Spleen (tissue), 11 donors: Measurements from ENCODE around the gene SUSD2. TPM values are rescaled to one million over a fixed set of nuclear protein-coding genes. Genes with fewer than 3 reads are reported as not detected.
A peak's percentile ranks its signal among the peaks of the same experiment; 100 is the strongest.
"Not testable (repeated sequence)": the region's sequence is repeated elsewhere in the genome, so short reads cannot be mapped to it uniquely, and the experiment has no call there.

ENCODE experiments used
- DNase-seq: peaks from one replicate; pipeline ENCODE4 v3.0.0-alpha.2; 2020
- H3K27ac ChIP-seq, 8 donors: fragments of 200-600 bp; sonication (generic) in 7 of 8; 1 replicate in 4 of 8; 2 replicates in 4 of 8; pipeline versions ENCODE4 v1.5.0 to v1.8.0; 2016 to 2021; ENCODE audit warnings: inconsistent platforms in 4 of 8, mild to moderate bottlenecking in 4 of 8, moderate library complexity in 1 of 8
- H3K27me3 ChIP-seq, 7 donors: fragments of 200-600 bp; sonication (generic) in 6 of 7; replicated peaks in 1 of 7; 1 replicate in 4 of 7; 2 replicates in 3 of 7; pipeline versions ENCODE4 v1.5.0 to v1.8.0; 2016 to 2021; ENCODE audit warnings: inconsistent platforms in 3 of 7, mild to moderate bottlenecking in 1 of 7
- H3K36me3 ChIP-seq, 6 donors: fragments of 200-600 bp; sonication (generic) in 5 of 6; 1 replicate in 4 of 6; 2 replicates in 2 of 6; pipeline versions ENCODE4 v1.5.0 to v1.8.0; 2016 to 2021; ENCODE audit warnings: inconsistent platforms in 2 of 6
- H3K4me1 ChIP-seq, 6 donors: fragments of 200-600 bp; sonication (generic) in 5 of 6; 1 replicate in 3 of 6; 2 replicates in 3 of 6; pipeline versions ENCODE4 v1.5.0 to v1.8.0; 2016 to 2021; ENCODE audit warnings: inconsistent platforms in 3 of 6
- H3K4me3 ChIP-seq, 8 donors: fragments of 200-600 bp; sonication (generic) in 7 of 8; 1 replicate in 4 of 8; 2 replicates in 4 of 8; pipeline versions ENCODE4 v1.5.0 to v1.8.0; 2016 to 2021; ENCODE audit warnings: inconsistent platforms in 4 of 8, mild to moderate bottlenecking in 4 of 8, moderate library complexity in 2 of 8
- H3K9me3 ChIP-seq, 8 donors: fragments of 200-600 bp; sonication (generic) in 7 of 8; 1 replicate in 4 of 8; 2 replicates in 4 of 8; pipeline versions ENCODE4 v1.5.0 to v1.8.0; 2016 to 2021; ENCODE audit warnings: inconsistent platforms in 4 of 8
- POLR2A ChIP-seq, 3 donors: fragments of 450-650 bp; IDR thresholded peaks; one replicate each; pipeline ENCODE4 v1.5.1; 2017; ENCODE audit warnings: antibody characterized with exemption in 3 of 3, mild to moderate bottlenecking in 1 of 3
- POLR2AphosphoS5 ChIP-seq, 3 donors: sonication (generic); formaldehyde crosslinking; IDR thresholded peaks; one replicate each; pipeline ENCODE4 v1.5.1; 2017; ENCODE audit warnings: antibody characterized with exemption in 3 of 3
- WGBS, 5 donors: extraction: QIAGEN DNeasy Blood & Tissue Kit in 3 of 5; methylation state at CpG; one replicate each; pipeline versions ENCODE4 v1.1.5 to v1.1.7; 2013 to 2018; 5-methylcytosine and 5-hydroxymethylcytosine counted together
- intact Hi-C: fragments of 100-400 bp; cut with DNase I; formaldehyde crosslinking; loops from one replicate; pipeline ENCODE4 v1.15.0; 2023; ENCODE audit warnings: low total_unique reads
- polyA plus RNA-seq, 3 donors: library from polyadenylated mRNA; stranded (reverse); fragments of 200-250 nt; gene quantifications; one replicate each; pipeline ENCODE4 v1.2.1, GENCODE V29; 2013
- total RNA-seq, 7 donors: library from RNA; depleted of rRNA in 3 of 7; stranded (reverse); fragments of >200 nt in 3 of 7; fragmentation: NEBNext Ultra II Directional in 4 of 7; extraction: Animal tissue kit (Norgen Biotek cat#: 25700) in 4 of 7; gene quantifications; one replicate each; pipeline versions ENCODE4 v1.1.0 to v1.2.1, GENCODE V29; 2016 to 2021
- TF ChIP-seq, protein P1 (sequence below), 11 experiments: fragments of 200-600 bp in 7 of 11; fragments of 450-650 bp in 4 of 11; sonication (generic) in 4 of 11; IDR thresholded peaks in 8 of 11; conservative IDR thresholded peaks in 3 of 11; 1 replicate in 7 of 11; 2 replicates in 4 of 11; pipeline versions ENCODE4 v1.4.0 to v1.8.0; 2016 to 2021; ENCODE audit warnings: antibody characterized with exemption in 11 of 11, inconsistent platforms in 4 of 11, mild to moderate bottlenecking in 1 of 11
- donor health status: healthy with polysubstance abuse.
- donor health status: DM: no; HTN: no; CAD: no; lungs with moderate emphysema.
- donor health status: DM: no; HTN: no; CAD: no.
- donor health status: Bipolar disorder and iron deficiency.
- donor health status: healthy.
- donor health status: DM: no; HTN: no; CAD: no.
- donor health status: DM: yes; HTN: yes; CAD: no.

Gene SUSD2
- total and polyA plus RNA-seq, 10 donors = 1.4 to 9.0 (median 3.4) TPM

- Histone ChIP-seq H3K4me1 (peaks cover 7 to 62% (median 40%) of the 10 kb centered on the region in 6 donors), H3K27me3 (no peaks in the 10 kb centered on the region), H3K27ac (peak overlapping the region in 5 of 8 donors; percentile 79 to 90 (median 89)), H3K36me3 (no peaks in the 10 kb centered on the region), H3K9me3 (no peaks in the 10 kb centered on the region), H3K4me3 (no peak overlapping the region)
- intact Hi-C loops = no loop called here
- no peak for TF ChIP-seq POLR2AphosphoS5 (IDR thresholded peaks at IDR 0.05)
- TF ChIP-seq, protein P1, sequence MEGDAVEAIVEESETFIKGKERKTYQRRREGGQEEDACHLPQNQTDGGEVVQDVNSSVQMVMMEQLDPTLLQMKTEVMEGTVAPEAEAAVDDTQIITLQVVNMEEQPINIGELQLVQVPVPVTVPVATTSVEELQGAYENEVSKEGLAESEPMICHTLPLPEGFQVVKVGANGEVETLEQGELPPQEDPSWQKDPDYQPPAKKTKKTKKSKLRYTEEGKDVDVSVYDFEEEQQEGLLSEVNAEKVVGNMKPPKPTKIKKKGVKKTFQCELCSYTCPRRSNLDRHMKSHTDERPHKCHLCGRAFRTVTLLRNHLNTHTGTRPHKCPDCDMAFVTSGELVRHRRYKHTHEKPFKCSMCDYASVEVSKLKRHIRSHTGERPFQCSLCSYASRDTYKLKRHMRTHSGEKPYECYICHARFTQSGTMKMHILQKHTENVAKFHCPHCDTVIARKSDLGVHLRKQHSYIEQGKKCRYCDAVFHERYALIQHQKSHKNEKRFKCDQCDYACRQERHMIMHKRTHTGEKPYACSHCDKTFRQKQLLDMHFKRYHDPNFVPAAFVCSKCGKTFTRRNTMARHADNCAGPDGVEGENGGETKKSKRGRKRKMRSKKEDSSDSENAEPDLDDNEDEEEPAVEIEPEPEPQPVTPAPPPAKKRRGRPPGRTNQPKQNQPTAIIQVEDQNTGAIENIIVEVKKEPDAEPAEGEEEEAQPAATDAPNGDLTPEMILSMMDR (IDR thresholded peaks at IDR 0.05 in 8 of 11, conservative IDR thresholded peaks at IDR 0.05 in 3 of 11) = no peak
- no peak for TF ChIP-seq POLR2A (IDR thresholded peaks at IDR 0.05)
- 85 to 89% (median 86%) methylated on average over 8 of the region's 8 CpGs for WGBS, 5 donors
- no peak for DNase-seq
Measured at GRCh38 chr22:24205438-24206195, 24.3 kb downstream of the SUSD2 start.

DNA sequence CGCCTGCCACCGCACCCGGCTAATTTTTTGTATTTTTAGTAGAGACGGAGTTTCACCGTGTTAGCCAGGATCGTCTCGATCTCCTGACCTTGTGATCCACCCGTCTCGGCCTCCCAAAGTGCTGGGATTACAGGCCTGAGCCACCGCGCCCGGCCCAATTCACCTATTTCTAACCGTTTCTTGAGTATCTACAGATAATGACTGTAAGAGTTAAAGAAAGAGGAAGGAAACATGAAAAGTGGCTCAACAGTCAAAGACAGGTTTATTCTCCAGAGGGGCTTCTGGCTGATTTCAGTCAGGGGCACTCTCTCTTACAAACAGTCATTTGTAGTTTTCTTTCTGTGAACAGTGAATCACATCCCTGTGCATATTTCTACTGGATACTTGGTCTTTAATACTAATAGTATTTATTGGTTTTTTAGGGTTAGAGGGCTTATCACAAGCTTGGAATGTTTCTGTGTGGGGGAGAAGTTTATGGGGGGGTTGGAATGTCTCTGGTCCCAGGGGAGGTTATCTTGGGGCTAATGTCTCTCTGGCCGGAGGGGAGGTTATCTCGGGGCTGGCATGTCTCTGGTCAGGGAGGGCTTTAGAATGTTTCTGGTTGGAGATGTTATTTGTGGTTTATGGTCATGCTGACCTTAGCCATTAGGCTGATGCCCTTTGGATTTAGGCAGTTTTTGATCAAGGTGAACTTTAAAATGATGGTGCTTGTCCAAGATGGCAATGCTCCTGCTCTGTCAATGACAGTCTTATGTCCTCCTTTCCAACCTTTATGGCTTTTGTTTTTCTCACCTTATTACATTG is 25.4 kb downstream of the SUSD2 start:
- H3K27me3 ChIP-seq, H3K9me3 ChIP-seq, intact Hi-C loops, H3K36me3 ChIP-seq, DNase-seq: not testable (repeated sequence)
- H3K4me3 ChIP-seq = peak overlapping the region in 1 of 8 donors; percentile 24
- peak overlapping the region; percentile 35 to 90 (median 84) for H3K27ac ChIP-seq
- 48 to 61% (median 54%) methylated on average over 15 of the region's 15 CpGs for WGBS, 5 donors
- H3K4me1 ChIP-seq = peaks cover 7 to 55% (median 37%) of the 10 kb centered on the region in 6 donors

DNA sequence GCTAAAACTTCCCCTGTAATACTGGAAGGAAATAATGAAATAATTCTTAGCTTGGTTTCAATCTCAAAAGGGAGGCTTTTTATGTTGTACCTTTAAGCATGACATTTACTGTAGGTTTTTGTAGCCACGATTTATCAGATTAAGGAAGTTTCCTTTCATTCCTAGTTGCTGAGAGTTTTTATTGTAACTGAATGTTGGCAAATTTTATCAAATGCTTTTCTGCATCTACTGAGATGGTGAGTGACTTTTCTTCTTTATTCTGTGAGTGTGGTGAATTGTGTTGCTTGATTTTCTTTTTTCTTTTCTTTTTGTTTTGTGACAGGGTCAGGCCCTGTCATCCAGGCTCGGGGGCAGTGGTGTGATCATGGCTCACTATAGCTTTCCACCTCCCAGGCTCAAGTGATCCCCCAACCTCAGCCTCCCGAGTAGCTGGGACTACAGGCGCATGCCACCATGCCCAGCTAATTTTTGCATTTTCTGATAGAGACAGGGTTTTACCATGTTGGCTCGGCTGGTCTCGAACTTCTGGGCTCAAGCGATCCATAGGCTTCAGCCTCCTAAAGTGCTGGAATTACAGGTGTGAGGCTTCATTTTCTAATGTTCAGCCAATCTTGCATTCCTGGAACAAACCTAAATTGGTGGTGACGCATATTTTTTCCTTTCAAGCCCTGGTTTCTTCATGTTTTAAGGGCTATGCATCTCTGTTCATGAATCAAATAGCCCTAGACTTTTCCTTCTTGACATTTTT is 26.2 kb downstream of the SUSD2 start:
- Histone ChIP-seq H3K27ac (peak overlapping the region; percentile 35 to 90 (median 84)), H3K4me3 (no peak overlapping the region), H3K36me3 (no peaks in the 10 kb centered on the region), H3K27me3 (no peaks in the 10 kb centered on the region), H3K9me3 (no peaks in the 10 kb centered on the region), H3K4me1 (peaks cover 7 to 58% (median 37%) of the 10 kb centered on the region in 6 donors)
- WGBS, 5 donors = 59 to 70% (median 65%) methylated on average over 8 of the region's 8 CpGs
- intact Hi-C loops = no loop called here
- TF ChIP-seq POLR2AphosphoS5 (IDR thresholded peaks at IDR 0.05) = no peak
- TF ChIP-seq, protein P1 (IDR thresholded peaks at IDR 0.05 in 8 of 11, conservative IDR thresholded peaks at IDR 0.05 in 3 of 11) = no peak
- no peak for TF ChIP-seq POLR2A (IDR thresholded peaks at IDR 0.05)
- DNase-seq = no peak

- H3K36me3 ChIP-seq = no peaks in the 10 kb centered on the region
- WGBS, 5 donors = 2 to 6% (median 3%) methylated on average over 2 of the region's 2 CpGs
- peaks cover 7 to 65% (median 37%) of the 10 kb centered on the region in 6 donors for H3K4me1 ChIP-seq
- no peaks in the 10 kb centered on the region for H3K9me3 ChIP-seq
- intact Hi-C loops = no loop called here
- H3K4me3 ChIP-seq = peak overlapping the region in 1 of 8 donors; percentile 36
- H3K27me3 ChIP-seq = no peaks in the 10 kb centered on the region
- peak overlapping the region; percentile 53 to 90 (median 84) for H3K27ac ChIP-seq
- TF ChIP-seq, protein P1 (IDR thresholded peaks at IDR 0.05 in 8 of 11, conservative IDR thresholded peaks at IDR 0.05 in 3 of 11) = no peak
- TF ChIP-seq POLR2AphosphoS5 (IDR thresholded peaks at IDR 0.05) = peak in 1 of 3 donors; percentile 53
- no peak for DNase-seq
Measured at GRCh38 chr22:24208012-24208749, 26.9 kb downstream of the SUSD2 start.
